KMS-11 (cell line): Measurements from ENCODE around the gene RELT.

ENCODE experiments used
- H2AFZ ChIP-seq: fragments of 200-600 bp; sonication (generic); 2 replicates; pipeline ENCODE4 v1.6.1; 2016; ENCODE audit warnings: antibody characterized with exemption, mixed run types, low read depth
- H3K27ac ChIP-seq: fragments of 200-600 bp; sonication (generic); 2 replicates; pipeline ENCODE4 v1.6.1; 2016; ENCODE audit warnings: mild to moderate bottlenecking, mixed run types
- H3K27me3 ChIP-seq: fragments of 200-600 bp; sonication (generic); 2 replicates; pipeline ENCODE4 v1.6.1; 2017; ENCODE audit warnings: mild to moderate bottlenecking, low read depth, mixed run types, moderate library complexity; ENCODE audit not compliant: insufficient read depth
- H3K36me3 ChIP-seq: fragments of 200-600 bp; sonication (generic); 2 replicates; pipeline ENCODE4 v1.6.1; 2017; ENCODE audit warnings: mild to moderate bottlenecking, mixed run types; ENCODE audit not compliant: insufficient read depth
- H3K4me1 ChIP-seq: fragments of 200-600 bp; sonication (generic); 2 replicates; pipeline ENCODE4 v1.6.1; 2016; ENCODE audit warnings: mild to moderate bottlenecking, low read depth, mixed run types; ENCODE audit not compliant: poor library complexity, severe bottlenecking
- H3K4me2 ChIP-seq: fragments of 200-600 bp; sonication (generic); 2 replicates; pipeline ENCODE4 v1.7.0; 2016; ENCODE audit warnings: mild to moderate bottlenecking, mixed run types
- H3K4me3 ChIP-seq: fragments of 200-600 bp; sonication (generic); IDR thresholded peaks from 2 replicates; pipeline ENCODE4 v1.6.1; 2017; ENCODE audit warnings: low read depth, low read length, mixed read lengths; ENCODE audit not compliant: insufficient read depth
- H3K79me2 ChIP-seq: fragments of 200-600 bp; sonication (generic); 2 replicates; pipeline ENCODE4 v1.6.1; 2016; ENCODE audit warnings: low read depth, mixed run types; ENCODE audit not compliant: insufficient read depth
- H3K9ac ChIP-seq: fragments of 200-600 bp; sonication (generic); 2 replicates; pipeline ENCODE4 v1.6.1; 2016; ENCODE audit warnings: mild to moderate bottlenecking, mixed run types
- H4K20me1 ChIP-seq: fragments of 200-600 bp; sonication (generic); 2 replicates; pipeline ENCODE4 v1.6.1; 2016; ENCODE audit warnings: mild to moderate bottlenecking, mixed run types; ENCODE audit not compliant: insufficient read depth
- TF ChIP-seq, protein P1 (sequence below): fragments of 200-600 bp; sonication (generic); conservative IDR thresholded peaks from 2 replicates; pipeline ENCODE4 v1.6.1; 2017; ENCODE audit warnings: low read depth, mild to moderate bottlenecking, antibody characterized with exemption, low read length, moderate library complexity, mixed read lengths

Gene RELT

DNA sequence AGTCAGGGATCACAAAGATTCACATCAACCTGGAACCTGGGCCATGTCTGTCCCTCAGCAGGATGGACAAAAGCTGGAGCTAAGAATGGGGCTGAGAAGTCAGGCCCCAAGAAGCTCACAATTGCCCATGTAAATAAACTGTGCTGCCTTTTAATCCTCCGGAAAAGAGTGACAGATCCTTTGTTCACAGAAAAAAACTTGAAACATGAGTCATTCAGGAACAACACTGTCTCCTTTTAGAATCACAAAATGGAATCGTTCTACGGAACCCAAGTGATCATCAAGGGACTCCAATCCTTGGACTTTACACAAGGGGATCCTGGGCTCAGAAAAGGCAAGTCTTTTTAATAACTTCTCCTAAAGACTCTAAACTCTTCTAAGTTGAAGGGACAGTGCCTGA lies 36.1 kb downstream of the RELT start:
- Histone ChIP-seq H3K27ac (no peak overlapping the region), H3K36me3 (no peaks in the 10 kb centered on the region), H4K20me1 (no peaks in the 10 kb centered on the region), H3K4me2 (no peak overlapping the region), H3K27me3 (no peaks in the 10 kb centered on the region), H3K79me2 (no peaks in the 10 kb centered on the region), H2AFZ (no peak overlapping the region), H3K4me1 (no peaks in the 10 kb centered on the region), H3K4me3 (no peak overlapping the region), H3K9ac (no peak overlapping the region)
- TF ChIP-seq, protein P1, sequence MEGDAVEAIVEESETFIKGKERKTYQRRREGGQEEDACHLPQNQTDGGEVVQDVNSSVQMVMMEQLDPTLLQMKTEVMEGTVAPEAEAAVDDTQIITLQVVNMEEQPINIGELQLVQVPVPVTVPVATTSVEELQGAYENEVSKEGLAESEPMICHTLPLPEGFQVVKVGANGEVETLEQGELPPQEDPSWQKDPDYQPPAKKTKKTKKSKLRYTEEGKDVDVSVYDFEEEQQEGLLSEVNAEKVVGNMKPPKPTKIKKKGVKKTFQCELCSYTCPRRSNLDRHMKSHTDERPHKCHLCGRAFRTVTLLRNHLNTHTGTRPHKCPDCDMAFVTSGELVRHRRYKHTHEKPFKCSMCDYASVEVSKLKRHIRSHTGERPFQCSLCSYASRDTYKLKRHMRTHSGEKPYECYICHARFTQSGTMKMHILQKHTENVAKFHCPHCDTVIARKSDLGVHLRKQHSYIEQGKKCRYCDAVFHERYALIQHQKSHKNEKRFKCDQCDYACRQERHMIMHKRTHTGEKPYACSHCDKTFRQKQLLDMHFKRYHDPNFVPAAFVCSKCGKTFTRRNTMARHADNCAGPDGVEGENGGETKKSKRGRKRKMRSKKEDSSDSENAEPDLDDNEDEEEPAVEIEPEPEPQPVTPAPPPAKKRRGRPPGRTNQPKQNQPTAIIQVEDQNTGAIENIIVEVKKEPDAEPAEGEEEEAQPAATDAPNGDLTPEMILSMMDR, result no peak

DNA sequence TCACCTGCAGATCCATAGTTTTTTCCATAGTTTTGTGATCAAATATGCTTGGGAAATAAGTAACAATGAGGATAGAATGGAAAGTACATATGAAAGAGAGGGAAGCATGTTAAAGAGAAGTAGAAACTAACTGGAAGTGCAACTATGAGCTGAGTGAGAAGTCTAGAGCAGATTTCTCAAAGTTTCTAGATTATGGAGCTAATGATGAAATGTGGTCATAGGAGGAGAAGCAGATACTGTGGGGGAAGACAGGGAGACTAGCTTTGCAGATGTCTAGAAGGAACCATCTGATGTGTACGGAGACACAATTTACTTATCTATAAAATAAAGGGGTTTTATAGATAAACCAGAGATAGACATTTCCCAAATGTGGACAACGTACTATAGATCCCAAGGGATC lies 37.1 kb downstream of the RELT start:
- Histone ChIP-seq H3K36me3 (no peaks in the 10 kb centered on the region), H3K4me2 (no peak overlapping the region), H3K4me3 (no peak overlapping the region), H3K27ac (no peak overlapping the region), H3K79me2 (no peaks in the 10 kb centered on the region), H2AFZ (no peak overlapping the region), H3K4me1 (no peaks in the 10 kb centered on the region), H3K27me3 (no peaks in the 10 kb centered on the region), H3K9ac (no peak overlapping the region), H4K20me1 (no peaks in the 10 kb centered on the region)
- TF ChIP-seq, protein P1, result no peak

DNA sequence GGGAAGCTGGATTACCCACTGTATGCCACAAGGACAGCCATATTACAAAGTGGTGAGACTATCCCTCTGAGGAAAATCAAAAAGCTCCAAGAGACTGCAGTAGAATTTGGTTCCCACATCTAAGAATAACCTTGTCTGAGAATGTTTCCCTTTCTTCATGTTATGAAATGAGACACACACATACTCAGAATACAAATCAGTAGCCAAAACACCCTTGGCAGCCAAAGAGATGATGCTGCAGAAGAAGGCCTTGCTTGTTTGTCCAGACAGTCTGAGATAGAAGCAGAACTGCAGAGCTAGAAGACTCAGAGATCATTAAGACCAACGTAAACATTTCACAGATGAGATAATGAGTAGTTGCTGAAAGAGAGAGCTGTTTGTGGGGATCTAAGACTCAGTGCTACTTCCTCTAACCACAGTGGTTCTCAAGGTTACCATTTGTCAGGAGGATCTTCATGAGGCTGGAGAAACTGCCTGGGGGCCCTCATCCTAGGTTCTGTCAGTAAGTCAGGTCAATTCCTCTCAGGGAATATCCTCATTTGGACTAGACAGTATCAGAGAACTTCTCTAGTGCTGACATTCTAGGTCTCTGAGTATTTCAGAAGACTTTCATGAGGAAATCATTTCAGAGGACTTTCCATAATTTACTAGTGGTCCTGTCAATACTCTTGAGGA lies 38.9 kb downstream of the RELT start:
- H3K36me3 ChIP-seq, result no peaks in the 10 kb centered on the region
- no peak overlapping the region for H3K9ac ChIP-seq

DNA sequence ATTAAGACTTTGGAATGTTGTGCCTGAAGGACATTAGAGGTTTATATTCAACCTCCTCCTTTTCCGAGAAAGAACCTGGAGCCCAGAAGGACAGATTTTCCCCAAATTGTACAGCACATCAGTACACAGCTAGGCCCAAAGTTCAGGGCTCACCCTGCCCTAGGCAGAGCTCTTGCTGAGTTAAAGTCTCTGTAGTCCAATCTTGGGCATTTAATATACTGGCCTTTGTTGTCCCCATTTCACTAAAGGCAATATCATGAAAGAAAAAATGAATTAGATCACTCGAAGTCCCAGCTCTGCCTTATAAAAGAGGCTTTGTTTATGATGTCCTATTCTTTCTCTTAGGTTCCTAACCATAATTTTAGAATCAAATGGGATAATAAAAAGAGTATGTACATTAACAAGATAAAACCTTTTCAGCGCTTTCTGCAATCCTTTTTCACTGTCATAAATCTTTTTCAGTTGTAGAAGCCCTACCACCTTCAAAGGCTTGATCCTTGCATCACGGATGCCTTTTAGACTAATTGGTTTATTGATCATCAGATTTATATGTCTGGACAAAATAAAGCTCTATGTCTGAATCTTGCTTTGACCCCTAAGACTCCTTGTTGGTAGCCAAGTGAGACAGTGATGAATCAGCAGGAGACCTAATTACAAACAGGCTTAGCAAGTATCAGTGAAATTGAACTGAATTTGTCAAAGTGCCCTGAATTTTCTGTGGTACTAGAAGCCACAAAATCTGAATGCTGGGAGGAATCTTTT lies 39.8 kb downstream of the RELT start:
- no peak overlapping the region for H3K9ac ChIP-seq
- H3K4me1 ChIP-seq, result no peaks in the 10 kb centered on the region
- H2AFZ ChIP-seq, result no peak overlapping the region
- H3K79me2 ChIP-seq, result no peaks in the 10 kb centered on the region
- no peak overlapping the region for H3K4me3 ChIP-seq
- no peaks in the 10 kb centered on the region for H4K20me1 ChIP-seq
- H3K27me3 ChIP-seq, result no peaks in the 10 kb centered on the region
- no peaks in the 10 kb centered on the region for H3K36me3 ChIP-seq
- H3K4me2 ChIP-seq, result no peak overlapping the region
- no peak overlapping the region for H3K27ac ChIP-seq
- TF ChIP-seq, protein P1, result no peak

More for the DNA sequence above, 38.9 kb downstream of the RELT start:
- Histone ChIP-seq H3K27me3 (no peaks in the 10 kb centered on the region), H2AFZ (no peak overlapping the region), H3K4me1 (no peaks in the 10 kb centered on the region), H3K79me2 (no peaks in the 10 kb centered on the region), H3K27ac (no peak overlapping the region), H3K4me2 (no peak overlapping the region), H4K20me1 (no peaks in the 10 kb centered on the region), H3K4me3 (no peak overlapping the region)
- TF ChIP-seq, protein P1, result no peak
